Brain microvascular endothelial cell (primary cell): ENCODE data around the gene GRK3.
A peak's percentile ranks its signal among the peaks of the same experiment; 100 is the strongest.

Source experiments
- DNase-seq: peaks from one replicate; pipeline ENCODE4 v3.0.0-alpha.2; 2020
- H3K27ac ChIP-seq: fragments of 250-450 bp; sonication (Bioruptor Pico); 2 replicates; pipeline ENCODE4 v1.5.1; 2020; ENCODE audit warnings: mild to moderate bottlenecking, moderate library complexity
- H3K27me3 ChIP-seq: fragments of 250-450 bp; sonication (Bioruptor Pico); replicated peaks from 2 replicates; pipeline ENCODE4 v1.5.1; 2020; ENCODE audit warnings: mild to moderate bottlenecking
- H3K36me3 ChIP-seq: fragments of 250-450 bp; sonication (Bioruptor Pico); replicated peaks from 2 replicates; pipeline ENCODE4 v1.5.1; 2020; ENCODE audit warnings: mild to moderate bottlenecking
- H3K4me3 ChIP-seq: 2 replicates; pipeline ENCODE4 v1.5.1; 2011; ENCODE audit warnings: low read depth, mild to moderate bottlenecking, control low read depth, low read length, moderate library complexity
- CTCF ChIP-seq: IDR thresholded peaks from 2 replicates; pipeline ENCODE4 v1.5.1; 2011; ENCODE audit warnings: low read depth, mild to moderate bottlenecking, moderate library complexity, low read length, control low read depth, inconsistent platforms; ENCODE audit errors: missing control alignments
- in situ Hi-C: cut with HindIII; loops from 2 replicates; pipeline ENCODE4 v1.10.0; 2017; ENCODE audit warnings: low sequenced_read_pairs, low pct_ligation_motif_present

GRK3 gene

GRCh38 chr22:25689631-25690030 is 125.2 kb downstream of the GRK3 start:
- Histone ChIP-seq H3K4me3 (no peak overlapping the region), H3K27ac (no peak overlapping the region), H3K36me3 (no peaks in the 10 kb centered on the region), H3K27me3 (no peaks in the 10 kb centered on the region)
- in situ Hi-C loops: no loop called here
- TF ChIP-seq CTCF: no peak
- DNase-seq: peak; percentile 7

- no peak for TF ChIP-seq CTCF
- H3K27me3 ChIP-seq: no peaks in the 10 kb centered on the region
- no peak overlapping the region for H3K27ac ChIP-seq
- no peak for DNase-seq
- in situ Hi-C loops: no loop called here
- H3K4me3 ChIP-seq: no peak overlapping the region
- no peaks in the 10 kb centered on the region for H3K36me3 ChIP-seq
Measured at GRCh38 chr22:25690798-25691197, 126.3 kb downstream of the GRK3 start.

GRCh38 chr22:25692397-25693267 is 128.2 kb downstream of the GRK3 start:
- in situ Hi-C loops: no loop called here
- DNase-seq: no peak
- TF ChIP-seq CTCF: no peak
- Histone ChIP-seq H3K4me3 (no peak overlapping the region), H3K27me3 (no peaks in the 10 kb centered on the region), H3K36me3 (no peaks in the 10 kb centered on the region), H3K27ac (no peak overlapping the region)

- in situ Hi-C loops: no loop called here
- Histone ChIP-seq H3K4me3 (no peak overlapping the region), H3K27me3 (no peaks in the 10 kb centered on the region), H3K27ac (no peak overlapping the region), H3K36me3 (no peaks in the 10 kb centered on the region)
- no peak for DNase-seq
- no peak for TF ChIP-seq CTCF
Measured at GRCh38 chr22:25693268-25693565, 128.7 kb downstream of the GRK3 start.

GRCh38 chr22:25694196-25694907 is 129.9 kb downstream of the GRK3 start:
- in situ Hi-C loops: no loop called here
- H3K36me3 ChIP-seq: no peaks in the 10 kb centered on the region
- TF ChIP-seq CTCF: no peak

More at GRCh38 chr22:25694196-25694907, 129.9 kb downstream of the GRK3 start:
- no peaks in the 10 kb centered on the region for H3K27me3 ChIP-seq
- H3K4me3 ChIP-seq: no peak overlapping the region
- H3K27ac ChIP-seq: no peak overlapping the region
- no peak for DNase-seq
